ENCODE results near the gene PSEN1.

Gene PSEN1

DNA sequence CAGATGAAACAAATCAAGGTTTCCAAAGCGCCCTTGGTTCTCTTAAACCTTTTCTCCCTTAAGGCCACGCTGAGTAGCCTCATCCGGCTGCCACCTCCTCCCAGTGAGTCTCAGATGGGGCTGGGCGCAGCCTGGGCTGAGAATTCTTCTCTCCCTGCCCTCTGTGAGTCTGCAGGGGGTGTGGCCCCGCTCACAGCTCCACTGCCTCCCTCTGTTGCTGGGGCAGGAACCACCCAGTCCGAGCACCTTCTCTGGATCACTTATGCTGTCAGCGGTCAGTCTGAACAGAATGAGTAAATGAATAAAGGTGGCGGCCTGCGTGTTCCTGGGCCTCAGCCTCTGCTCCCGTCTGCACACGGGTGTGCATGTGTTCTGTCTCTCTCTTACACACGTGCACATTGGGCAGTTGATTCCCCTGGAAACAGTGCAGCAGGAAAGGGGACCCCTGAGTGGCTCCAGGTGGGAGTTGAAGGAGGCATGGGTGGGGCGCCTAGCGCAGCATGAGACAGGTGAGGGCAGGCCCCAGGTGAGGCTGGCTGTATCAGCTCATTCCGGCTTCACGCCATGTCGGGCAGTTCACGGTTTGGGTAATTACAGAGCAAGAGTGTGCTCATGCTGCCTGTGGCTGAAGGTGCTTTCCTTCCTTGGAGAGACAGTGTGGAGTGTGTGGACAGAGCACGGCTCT lies 105.3 kb downstream of the PSEN1 start:
- DNase-seq, result no peak

GRCh38 chr14:73242357-73242901 lies 106.1 kb downstream of the PSEN1 start:
- DNase-seq, result no peak

DNA sequence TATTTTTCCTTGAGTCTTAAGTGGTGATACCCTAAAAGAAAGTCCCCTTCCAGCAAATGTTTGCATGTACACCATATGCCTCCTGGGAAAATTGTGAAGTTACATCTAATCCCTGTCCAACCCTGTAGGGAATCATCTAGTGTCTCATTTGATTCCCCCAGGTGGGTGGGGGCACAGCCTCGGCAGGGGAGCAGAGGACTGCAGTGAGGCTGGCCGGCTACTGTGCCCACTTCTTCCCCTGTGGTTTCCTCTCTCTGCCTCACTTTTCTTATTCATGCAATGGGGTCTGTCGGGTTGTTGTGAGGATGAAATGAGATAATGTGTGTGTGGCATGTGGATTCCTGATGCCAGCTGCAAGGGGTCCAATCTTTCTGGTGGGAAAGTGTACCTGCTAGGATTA lies 107.0 kb downstream of the PSEN1 start:
- no peak for DNase-seq

DNA sequence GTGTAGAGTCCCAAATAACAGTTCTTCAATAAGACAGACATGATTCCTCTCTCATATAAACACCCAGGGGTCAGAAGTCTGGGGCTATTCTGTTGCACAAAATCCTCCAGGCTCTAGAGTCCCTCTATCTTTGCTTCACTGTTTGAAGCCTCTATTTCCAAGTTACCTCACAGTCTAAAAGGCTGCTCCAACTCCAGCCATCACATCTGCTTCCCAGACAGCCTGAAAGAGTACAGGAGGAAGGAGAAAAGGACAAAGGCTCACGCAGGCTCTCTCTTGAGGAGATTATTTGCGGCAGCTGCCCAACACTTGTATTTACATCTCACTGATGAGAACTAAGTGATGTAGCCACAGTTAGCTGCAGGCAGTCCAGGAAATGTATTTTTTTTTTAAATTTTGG lies 107.4 kb downstream of the PSEN1 start:
- DNase-seq, result no peak

DNA sequence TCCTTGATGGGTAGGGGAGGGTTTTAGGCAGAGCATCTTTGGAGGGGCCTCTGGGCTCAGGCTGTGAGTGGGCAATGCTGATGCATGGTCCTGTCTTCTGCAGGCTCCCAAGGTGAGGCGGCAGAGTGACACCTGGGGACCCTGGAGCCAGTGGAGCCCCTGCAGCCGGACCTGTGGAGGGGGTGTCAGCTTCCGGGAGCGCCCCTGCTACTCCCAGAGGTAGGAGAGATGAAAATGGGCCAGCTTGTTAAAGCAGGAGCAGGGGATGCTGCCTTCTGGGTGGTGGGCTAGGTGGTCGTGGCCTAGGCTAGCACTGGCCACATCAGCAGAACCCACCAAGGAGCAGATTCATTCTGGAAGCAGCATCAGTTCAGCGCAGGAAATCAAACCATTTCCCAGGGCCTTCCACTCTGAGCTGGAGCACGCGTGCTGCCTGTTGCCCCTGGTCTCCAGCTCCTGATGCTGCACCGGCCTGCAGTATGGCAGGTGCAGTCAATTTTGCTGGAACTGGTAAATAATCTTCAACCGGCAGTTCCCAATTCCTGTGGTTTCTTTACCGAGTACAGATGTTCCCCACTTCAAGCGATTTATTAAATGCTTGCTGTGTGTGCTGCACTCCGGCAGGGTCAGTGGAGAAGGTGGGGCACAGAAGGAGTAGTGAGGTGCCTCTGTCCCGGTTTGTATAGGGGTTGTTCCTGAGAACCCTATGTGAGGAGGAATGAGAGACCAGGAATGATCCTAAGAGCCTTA lies 108.4 kb downstream of the PSEN1 start:
- DNase-seq, result no peak

- no peak for DNase-seq
Measured at GRCh38 chr14:73245480-73246325, 109.4 kb downstream of the PSEN1 start.

- no peak for DNase-seq
Measured at GRCh38 chr14:73246387-73247150, 110.3 kb downstream of the PSEN1 start.

GRCh38 chr14:73248108-73248868 lies 112.0 kb downstream of the PSEN1 start:
- no peak for DNase-seq

DNA sequence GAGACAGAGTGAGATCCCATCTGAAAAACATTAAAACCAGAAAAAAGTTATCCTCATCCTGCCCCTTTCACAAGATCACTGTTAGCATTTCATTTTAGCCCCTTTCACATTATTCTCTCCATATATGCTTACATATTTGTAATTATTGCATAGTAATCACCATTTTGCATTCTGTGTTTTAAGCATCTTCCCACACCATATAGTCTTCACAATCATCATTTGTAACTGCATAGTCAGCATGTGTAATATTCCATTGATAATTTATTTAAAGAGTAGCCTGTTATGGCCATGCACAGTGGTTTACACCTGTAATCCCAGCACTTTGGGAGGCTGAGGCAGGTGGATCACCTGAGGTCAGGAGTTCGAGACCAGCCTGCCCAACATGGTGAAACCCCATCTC lies 112.8 kb downstream of the PSEN1 start:
- no peak for DNase-seq

DNA sequence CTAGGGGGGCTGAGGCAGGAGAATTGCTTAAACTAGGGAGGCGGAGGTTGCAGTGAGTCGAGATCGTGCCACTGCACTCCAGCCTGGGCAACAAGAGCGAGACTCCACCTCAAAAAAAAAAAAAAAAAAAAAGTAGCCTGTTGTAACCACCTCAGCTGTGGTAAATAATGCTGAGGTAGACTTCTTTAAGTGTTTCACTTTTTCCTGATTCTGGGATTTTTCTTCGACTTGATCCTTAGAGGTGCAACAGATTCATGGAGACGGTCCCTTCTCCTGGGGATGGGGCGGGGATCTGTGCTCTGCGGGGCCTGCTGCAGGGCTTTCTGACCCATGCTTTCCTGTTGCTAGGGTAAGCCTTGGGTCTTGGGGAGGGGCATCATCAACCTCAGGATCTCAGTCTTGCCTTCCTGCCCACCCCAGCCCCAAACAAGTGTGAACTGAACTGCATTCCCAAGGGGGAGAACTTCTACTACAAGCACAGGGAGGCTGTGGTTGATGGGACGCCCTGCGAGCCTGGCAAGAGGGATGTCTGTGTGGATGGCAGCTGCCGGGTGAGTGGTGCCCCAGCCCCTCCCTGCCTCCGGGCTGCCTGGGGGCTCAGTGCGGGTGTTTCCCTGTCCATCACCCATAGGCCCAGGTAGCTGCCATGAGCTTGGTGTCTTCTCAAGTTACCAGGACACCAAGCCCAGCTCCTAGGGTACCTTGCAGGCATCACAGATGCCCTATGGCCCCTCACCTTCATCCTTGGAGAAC lies 113.4 kb downstream of the PSEN1 start:
- no peak for DNase-seq

DNA sequence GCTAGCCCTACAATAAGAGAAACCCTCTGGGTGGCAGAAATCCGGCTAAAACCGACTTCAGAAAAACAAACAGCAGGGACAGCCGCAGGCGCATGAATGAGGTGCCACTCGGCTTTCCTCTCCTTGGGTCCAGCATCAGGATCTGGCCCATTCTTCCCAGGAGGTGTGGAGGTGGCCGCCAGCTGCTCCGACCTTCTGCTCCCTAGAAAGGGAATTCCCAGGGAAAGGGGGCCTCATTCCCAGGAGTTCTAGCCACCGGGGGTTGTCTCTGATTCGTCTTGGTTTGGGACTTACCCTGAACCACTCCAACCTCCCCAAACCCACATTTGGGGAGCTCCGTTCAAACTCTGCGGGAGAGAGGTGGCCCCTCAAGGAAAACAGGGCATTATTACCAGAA lies 114.0 kb downstream of the PSEN1 start:
- no peak for DNase-seq

DNA sequence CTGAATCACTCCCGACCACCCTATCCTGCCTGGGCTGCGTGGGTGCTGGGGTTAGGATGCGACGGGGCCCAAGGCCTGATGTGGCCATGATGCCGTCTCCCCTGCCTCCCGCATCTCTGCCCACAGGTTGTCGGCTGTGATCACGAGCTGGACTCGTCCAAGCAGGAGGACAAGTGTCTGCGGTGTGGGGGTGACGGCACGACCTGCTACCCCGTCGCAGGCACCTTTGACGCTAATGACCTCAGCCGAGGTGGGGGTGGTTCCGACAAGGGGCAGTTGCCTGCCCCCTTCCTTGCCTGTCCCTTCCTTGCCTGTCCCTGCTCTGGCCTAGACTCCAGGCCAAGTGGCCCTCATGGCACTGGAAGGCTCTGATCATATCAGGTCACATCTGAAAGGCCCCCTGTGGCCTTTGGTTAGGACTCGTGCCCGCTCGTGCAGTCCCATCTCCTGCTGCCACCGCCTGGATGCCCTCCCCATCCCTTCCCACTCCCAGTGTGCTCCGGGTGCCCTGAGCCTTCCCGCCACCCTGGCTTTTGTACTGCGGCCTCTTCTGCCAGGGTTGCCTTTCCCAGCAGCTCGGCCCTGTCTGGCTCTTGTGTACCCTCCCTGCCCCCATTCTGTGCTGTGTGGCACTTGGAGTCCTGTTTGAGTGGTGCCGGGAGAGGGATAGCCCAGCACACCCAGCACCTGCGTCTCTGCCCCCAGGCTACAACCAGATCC lies 114.6 kb downstream of the PSEN1 start:
- no peak for DNase-seq

DNA sequence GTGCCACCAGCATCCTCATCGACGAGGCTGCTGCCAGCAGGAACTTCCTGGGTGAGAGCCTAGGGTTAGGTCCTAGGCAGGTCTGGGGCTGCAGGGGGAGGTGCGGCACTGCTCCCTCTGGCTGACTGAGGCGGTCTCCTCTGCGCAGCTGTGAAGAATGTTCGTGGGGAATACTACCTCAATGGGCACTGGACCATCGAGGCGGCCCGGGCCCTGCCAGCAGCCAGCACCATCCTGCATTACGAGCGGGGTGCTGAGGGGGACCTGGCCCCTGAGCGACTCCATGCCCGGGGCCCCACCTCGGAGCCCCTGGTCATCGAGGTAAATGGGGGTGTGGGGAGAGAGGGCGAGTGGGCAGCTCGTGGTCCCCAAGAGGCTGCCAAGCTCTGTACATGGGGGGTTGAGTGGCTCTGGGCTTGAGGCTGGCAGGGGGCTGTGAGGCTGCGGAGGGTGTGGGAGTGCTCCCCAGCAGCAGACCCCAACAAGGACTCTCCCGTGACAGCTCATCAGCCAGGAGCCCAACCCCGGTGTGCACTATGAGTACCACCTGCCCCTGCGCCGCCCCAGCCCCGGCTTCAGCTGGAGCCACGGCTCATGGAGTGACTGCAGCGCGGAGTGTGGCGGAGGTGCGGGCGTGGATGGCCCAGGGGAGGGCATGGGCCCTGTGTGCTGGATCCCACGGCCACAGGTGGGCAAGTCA lies 115.4 kb downstream of the PSEN1 start:
- no peak for DNase-seq

DNA sequence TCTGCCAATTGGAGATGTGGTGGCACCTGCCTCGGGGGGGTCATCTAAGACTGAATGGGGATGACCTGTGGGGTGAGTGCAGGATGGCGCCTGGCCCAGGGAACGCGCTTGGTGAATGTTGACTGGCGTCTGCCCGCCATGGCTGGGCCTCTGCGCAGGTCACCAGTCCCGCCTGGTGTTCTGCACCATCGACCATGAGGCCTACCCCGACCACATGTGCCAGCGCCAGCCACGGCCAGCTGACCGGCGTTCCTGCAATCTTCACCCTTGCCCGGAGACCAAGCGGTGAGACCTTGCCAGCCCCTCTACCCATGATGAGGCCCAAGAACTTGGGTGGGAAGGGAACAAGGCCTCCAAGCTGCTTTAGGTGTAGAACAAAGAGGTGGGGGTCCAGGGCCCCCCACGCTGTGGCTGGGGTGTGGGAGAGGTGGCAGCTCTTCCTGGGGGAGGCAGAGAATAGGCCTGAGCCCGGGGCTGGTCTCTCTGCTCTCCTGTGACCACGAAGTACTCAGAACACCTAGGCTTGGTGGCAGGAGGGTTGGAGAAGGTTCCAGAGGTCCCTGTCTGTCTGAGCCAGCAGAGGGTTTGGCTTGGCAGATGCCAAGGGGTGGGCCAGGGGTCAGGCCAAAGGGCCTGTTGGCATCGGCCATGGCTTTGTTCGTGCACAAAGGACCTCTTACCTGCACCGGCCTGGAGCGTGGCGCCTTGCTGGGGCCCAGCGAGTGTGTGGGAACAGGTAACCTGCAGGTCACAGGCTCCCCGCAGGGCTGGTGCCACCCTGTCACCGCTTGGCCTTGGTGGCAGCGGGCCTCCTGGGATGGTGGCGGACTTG lies 116.4 kb downstream of the PSEN1 start:
- no peak for DNase-seq

- DNase-seq, result no peak
Measured at GRCh38 chr14:73253323-73253610, 117.0 kb downstream of the PSEN1 start.

DNA sequence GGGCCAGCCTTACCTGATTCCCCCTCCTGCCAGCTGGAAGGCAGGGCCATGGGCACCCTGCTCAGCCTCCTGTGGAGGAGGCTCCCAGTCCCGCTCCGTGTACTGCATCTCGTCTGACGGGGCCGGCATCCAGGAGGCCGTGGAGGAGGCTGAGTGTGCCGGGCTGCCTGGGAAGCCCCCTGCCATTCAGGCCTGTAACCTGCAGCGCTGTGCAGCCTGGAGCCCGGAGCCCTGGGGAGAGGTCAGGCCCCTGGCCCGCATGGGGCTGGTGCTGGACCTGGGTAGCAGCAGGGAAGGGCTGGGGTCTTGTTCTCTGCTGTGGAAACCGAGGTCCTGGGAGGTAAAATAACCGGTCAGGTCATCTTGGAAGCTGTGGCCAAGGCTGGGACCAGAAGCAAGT lies 117.4 kb downstream of the PSEN1 start:
- no peak for DNase-seq

DNA sequence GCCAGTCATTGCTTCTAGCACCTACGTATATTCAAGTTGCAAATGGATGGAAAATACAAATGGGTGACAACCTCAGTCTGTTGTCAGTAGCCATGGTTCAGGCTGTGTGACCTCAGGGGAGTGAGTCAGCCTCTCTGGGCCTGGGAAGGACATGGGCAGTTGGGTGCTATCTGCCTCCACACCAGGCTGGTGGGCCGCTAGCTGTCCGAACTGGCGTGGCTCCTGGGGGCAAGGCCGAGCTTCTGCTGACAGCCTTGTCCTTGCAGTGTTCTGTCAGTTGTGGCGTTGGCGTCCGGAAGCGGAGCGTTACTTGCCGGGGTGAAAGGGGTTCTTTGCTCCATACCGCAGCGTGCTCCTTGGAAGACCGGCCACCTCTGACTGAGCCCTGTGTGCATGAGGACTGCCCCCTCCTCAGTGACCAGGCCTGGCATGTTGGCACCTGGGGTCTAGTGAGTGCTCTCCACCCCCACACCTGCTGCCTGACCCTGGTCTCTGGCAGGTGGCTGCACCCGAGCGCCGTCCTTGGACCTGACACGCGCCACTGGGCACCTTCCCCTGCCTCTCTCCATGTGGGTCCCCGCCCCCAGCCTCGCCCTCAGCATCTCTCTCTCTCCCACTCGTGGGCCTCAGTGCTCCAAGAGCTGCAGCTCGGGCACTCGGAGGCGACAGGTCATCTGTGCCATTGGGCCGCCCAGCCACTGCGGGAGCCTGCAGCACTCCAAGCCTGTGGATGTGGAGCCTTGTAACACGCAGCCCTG lies 118.1 kb downstream of the PSEN1 start:
- DNase-seq, result no peak

- DNase-seq, result no peak
Measured at GRCh38 chr14:73255005-73255400, 118.7 kb downstream of the PSEN1 start.
